RPMI8226 (cell line): ENCODE data around the gene MRPS9.
A peak's percentile ranks its signal among the peaks of the same experiment; 100 is the strongest.

Experiments used
- DNase-seq: peaks from one replicate; pipeline ENCODE4 v3.0.0-alpha.2; 2015

Gene MRPS9

GRCh38 chr2:105081006-105081601, 43.2 kb downstream of the MRPS9 start:
- no peak for DNase-seq

- DNase-seq = no peak
Observed at GRCh38 chr2:105082107-105082506, 44.2 kb downstream of the MRPS9 start.

GRCh38 chr2:105085525-105085924, 47.7 kb downstream of the MRPS9 start:
- DNase-seq = no peak

GRCh38 chr2:105087273-105087672, 49.4 kb downstream of the MRPS9 start:
- peak; percentile 20 for DNase-seq

GRCh38 chr2:105090091-105090490, 52.2 kb downstream of the MRPS9 start:
- no peak for DNase-seq

GRCh38 chr2:105092797-105093196, 54.9 kb downstream of the MRPS9 start:
- DNase-seq = no peak

- DNase-seq = no peak
Observed at GRCh38 chr2:105099153-105099552, 61.3 kb downstream of the MRPS9 start.

- DNase-seq = peak; percentile 86
Observed at GRCh38 chr2:105100046-105100840, 62.4 kb downstream of the MRPS9 start.

GRCh38 chr2:105102001-105102400, 64.1 kb downstream of the MRPS9 start:
- DNase-seq = no peak

GRCh38 chr2:105102963-105103421, 65.1 kb downstream of the MRPS9 start:
- DNase-seq = no peak

- DNase-seq = no peak
Observed at GRCh38 chr2:105103481-105103880, 65.6 kb downstream of the MRPS9 start.

GRCh38 chr2:105104208-105104731, 66.4 kb downstream of the MRPS9 start:
- no peak for DNase-seq

- no peak for DNase-seq
Observed at GRCh38 chr2:105110295-105110829, 72.5 kb downstream of the MRPS9 start.

- no peak for DNase-seq
Observed at GRCh38 chr2:105111365-105112150, 73.7 kb downstream of the MRPS9 start.

GRCh38 chr2:105112345-105112744, 74.5 kb downstream of the MRPS9 start:
- DNase-seq = no peak

GRCh38 chr2:105113616-105114291, 75.9 kb downstream of the MRPS9 start:
- no peak for DNase-seq

GRCh38 chr2:105114551-105114950, 76.7 kb downstream of the MRPS9 start:
- DNase-seq = peak; percentile 44

GRCh38 chr2:105116348-105116747, 78.5 kb downstream of the MRPS9 start:
- DNase-seq = no peak

GRCh38 chr2:105117565-105117964, 79.7 kb downstream of the MRPS9 start:
- no peak for DNase-seq

GRCh38 chr2:105118960-105119359, 81.1 kb downstream of the MRPS9 start:
- no peak for DNase-seq

GRCh38 chr2:105121434-105121833, 83.6 kb downstream of the MRPS9 start:
- no peak for DNase-seq

- DNase-seq = peak; percentile 10
Observed at GRCh38 chr2:105125428-105125827, 87.6 kb downstream of the MRPS9 start.

GRCh38 chr2:105125920-105126319, 88.1 kb downstream of the MRPS9 start:
- no peak for DNase-seq
